SK-N-SH (cell line): ENCODE measurements around the gene UGT1A7.

ENCODE experiments used
- GABPA ChIP-seq: IDR thresholded peaks from 2 replicates; pipeline ENCODE4 v1.4.0; 2012; ENCODE audit warnings: low read depth, mild to moderate bottlenecking
- TF ChIP-seq, protein P1 (sequence below): fragments of 200-600 bp; sonication (generic); IDR thresholded peaks from 2 replicates; pipeline ENCODE4 v1.6.1; 2017; ENCODE audit warnings: antibody characterized with exemption, mild to moderate bottlenecking, moderate library complexity

DNA sequence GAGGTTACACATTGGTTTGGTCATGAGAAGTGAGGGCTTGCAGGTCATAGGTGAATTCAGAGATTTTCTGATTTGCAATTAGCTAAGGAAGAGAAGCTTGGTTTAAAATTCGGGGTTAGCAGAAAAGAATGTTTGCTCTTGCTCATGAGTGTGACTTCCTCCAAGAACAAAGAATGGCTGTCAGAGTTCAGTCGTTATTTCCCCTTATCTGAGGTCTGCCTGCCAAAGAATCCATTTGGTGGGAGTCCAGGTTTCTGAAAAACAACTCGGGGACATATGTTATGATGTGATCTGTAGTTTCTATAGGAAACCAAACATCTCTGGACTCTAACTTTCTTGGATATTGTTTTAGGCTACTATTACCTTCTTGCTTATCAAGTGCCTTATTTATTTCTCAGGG is 7.8 kb downstream of the UGT1A7 start:
- TF ChIP-seq, protein P1, sequence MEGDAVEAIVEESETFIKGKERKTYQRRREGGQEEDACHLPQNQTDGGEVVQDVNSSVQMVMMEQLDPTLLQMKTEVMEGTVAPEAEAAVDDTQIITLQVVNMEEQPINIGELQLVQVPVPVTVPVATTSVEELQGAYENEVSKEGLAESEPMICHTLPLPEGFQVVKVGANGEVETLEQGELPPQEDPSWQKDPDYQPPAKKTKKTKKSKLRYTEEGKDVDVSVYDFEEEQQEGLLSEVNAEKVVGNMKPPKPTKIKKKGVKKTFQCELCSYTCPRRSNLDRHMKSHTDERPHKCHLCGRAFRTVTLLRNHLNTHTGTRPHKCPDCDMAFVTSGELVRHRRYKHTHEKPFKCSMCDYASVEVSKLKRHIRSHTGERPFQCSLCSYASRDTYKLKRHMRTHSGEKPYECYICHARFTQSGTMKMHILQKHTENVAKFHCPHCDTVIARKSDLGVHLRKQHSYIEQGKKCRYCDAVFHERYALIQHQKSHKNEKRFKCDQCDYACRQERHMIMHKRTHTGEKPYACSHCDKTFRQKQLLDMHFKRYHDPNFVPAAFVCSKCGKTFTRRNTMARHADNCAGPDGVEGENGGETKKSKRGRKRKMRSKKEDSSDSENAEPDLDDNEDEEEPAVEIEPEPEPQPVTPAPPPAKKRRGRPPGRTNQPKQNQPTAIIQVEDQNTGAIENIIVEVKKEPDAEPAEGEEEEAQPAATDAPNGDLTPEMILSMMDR: no peak
- no peak for TF ChIP-seq GABPA
